H9 (cell line): ENCODE results near the gene PPP1R1B. TPM values are rescaled to one million over a fixed set of nuclear protein-coding genes. Genes with fewer than 3 reads are reported as not detected.
A peak's percentile ranks its signal among the peaks of the same experiment; 100 is the strongest.

Experiments
- DNase-seq: peaks from one replicate; pipeline ENCODE4 v3.0.0-alpha.2; 2017
- H2AFZ ChIP-seq: one replicate; pipeline ENCODE4 v1.6.1; 2013; ENCODE audit warnings: mild to moderate bottlenecking, low read length, control low read depth, moderate library complexity
- H2AK5ac ChIP-seq: 2 replicates; pipeline ENCODE4 v1.6.1; 2013; ENCODE audit warnings: low read length, control low read depth, mixed read lengths; ENCODE audit not compliant: insufficient read length
- H2BK120ac ChIP-seq: one replicate; pipeline ENCODE4 v1.6.1; 2013; ENCODE audit warnings: low read depth, mild to moderate bottlenecking, low read length, control low read depth, inconsistent platforms; ENCODE audit not compliant: poor library complexity, severe bottlenecking
- H2BK12ac ChIP-seq: 2 replicates; pipeline ENCODE4 v1.6.1; 2013; ENCODE audit warnings: low read length, control low read depth, mixed read lengths, low read depth; ENCODE audit not compliant: insufficient read length
- H2BK15ac ChIP-seq: 2 replicates; pipeline ENCODE4 v1.6.1; 2013; ENCODE audit warnings: low read depth, low read length, control low read depth
- H2BK20ac ChIP-seq: one replicate; pipeline ENCODE4 v1.6.1; 2013; ENCODE audit warnings: low read depth, mild to moderate bottlenecking, low read length, control low read depth, inconsistent platforms; ENCODE audit not compliant: poor library complexity, severe bottlenecking
- H2BK5ac ChIP-seq: 2 replicates; pipeline ENCODE4 v1.6.1; 2013; ENCODE audit warnings: low read length, control low read depth, mixed read lengths; ENCODE audit not compliant: insufficient read length
- H3K14ac ChIP-seq: 2 replicates; pipeline ENCODE4 v1.6.1; 2013; ENCODE audit warnings: low read length, control low read depth; ENCODE audit not compliant: insufficient read depth
- H3K18ac ChIP-seq: 2 replicates; pipeline ENCODE4 v1.6.1; 2013; ENCODE audit warnings: low read depth, mild to moderate bottlenecking, mixed read lengths, low read length, control low read depth; ENCODE audit not compliant: insufficient read length
- H3K23ac ChIP-seq: 2 replicates; pipeline ENCODE4 v1.6.1; 2013; ENCODE audit warnings: low read length, control low read depth, mixed read lengths, low read depth; ENCODE audit not compliant: insufficient read length
- H3K23me2 ChIP-seq: 2 replicates; pipeline ENCODE4 v1.6.1; 2013; ENCODE audit warnings: low read depth, mild to moderate bottlenecking, mixed read lengths, low read length, control low read depth; ENCODE audit not compliant: insufficient read length, poor library complexity, severe bottlenecking
- H3K27ac ChIP-seq: 2 replicates; pipeline ENCODE4 v1.5.1; 2013; ENCODE audit warnings: low read length, control low read depth, mixed read lengths, low read depth; ENCODE audit not compliant: insufficient read length
- H3K27me3 ChIP-seq: 2 replicates; pipeline ENCODE4 v1.6.1; 2013; ENCODE audit warnings: low read length, control low read depth, inconsistent platforms; ENCODE audit not compliant: insufficient read depth
- H3K4ac ChIP-seq: 2 replicates; pipeline ENCODE4 v1.6.1; 2013; ENCODE audit warnings: low read depth, mild to moderate bottlenecking, control low read depth, inconsistent platforms, low read length, moderate library complexity
- H3K4me1 ChIP-seq: 2 replicates; pipeline ENCODE4 v1.6.1; 2013; ENCODE audit warnings: low read length, control low read depth, inconsistent platforms; ENCODE audit not compliant: insufficient read depth
- H3K4me2 ChIP-seq: 2 replicates; pipeline ENCODE4 v1.6.1; 2013; ENCODE audit warnings: low read length, control low read depth, mixed read lengths; ENCODE audit not compliant: insufficient read length, insufficient read depth
- H3K56ac ChIP-seq: 2 replicates; pipeline ENCODE4 v1.6.1; 2013; ENCODE audit warnings: low read depth, mild to moderate bottlenecking, mixed read lengths, low read length, control low read depth; ENCODE audit not compliant: insufficient read length
- H3K79me1 ChIP-seq: 2 replicates; pipeline ENCODE4 v1.6.1; 2013; ENCODE audit warnings: low read depth, mild to moderate bottlenecking, moderate library complexity, low read length, control low read depth, inconsistent platforms; ENCODE audit not compliant: insufficient read depth, poor library complexity, severe bottlenecking
- H3K79me2 ChIP-seq: 2 replicates; pipeline ENCODE4 v1.6.1; 2013; ENCODE audit warnings: low read length, control low read depth, inconsistent platforms; ENCODE audit not compliant: insufficient read depth
- H3K9ac ChIP-seq: 2 replicates; pipeline ENCODE4 v1.6.1; 2013; ENCODE audit warnings: low read length, control low read depth, mixed read lengths; ENCODE audit not compliant: insufficient read length; ENCODE audit errors: extremely low read depth
- H3K9me3 ChIP-seq: one replicate; pipeline ENCODE4 v1.6.1; 2013; ENCODE audit warnings: low read depth, low read length, inconsistent platforms; ENCODE audit not compliant: control insufficient read depth
- H3T11ph ChIP-seq: one replicate; pipeline ENCODE4 v1.6.1; 2013; ENCODE audit warnings: mild to moderate bottlenecking, low read length, control low read depth, inconsistent platforms
- H4K20me1 ChIP-seq: one replicate; pipeline ENCODE4 v1.6.1; 2013; ENCODE audit not compliant: control insufficient read depth, insufficient read length, insufficient read depth
- H4K5ac ChIP-seq: 2 replicates; pipeline ENCODE4 v1.6.1; 2013; ENCODE audit warnings: low read depth, mild to moderate bottlenecking, mixed read lengths, low read length, control low read depth; ENCODE audit not compliant: insufficient read length
- H4K8ac ChIP-seq: replicated peaks from 2 replicates; pipeline ENCODE4 v1.6.1; 2013; ENCODE audit warnings: low read length, control low read depth, mixed read lengths, low read depth; ENCODE audit not compliant: insufficient read length
- H4K91ac ChIP-seq: 2 replicates; pipeline ENCODE4 v1.6.1; 2013; ENCODE audit warnings: low read depth, mild to moderate bottlenecking, moderate library complexity, mixed read lengths, low read length, control low read depth; ENCODE audit not compliant: insufficient read length
- H3K27ac Mint-ChIP-seq, 3 experiments: 2 replicates in 2 of 3; 3 replicates in 1 of 3; pipeline ENCODE4 v1.8.0; 2020 to 2021; ENCODE audit warnings: mixed read lengths in 3 of 3, mild to moderate bottlenecking in 1 of 3, moderate library complexity in 1 of 3
- H3K27me3 Mint-ChIP-seq: 2 replicates; pipeline ENCODE4 v1.8.0; 2021; ENCODE audit warnings: low read depth, mild to moderate bottlenecking, moderate library complexity, mixed read lengths
- H3K36me3 Mint-ChIP-seq, 3 experiments: 2 replicates in 2 of 3; 3 replicates in 1 of 3; pipeline ENCODE4 v1.8.0; 2020 to 2021; ENCODE audit warnings: low read depth in 3 of 3, mixed read lengths in 3 of 3; ENCODE audit not compliant: insufficient read depth in 1 of 3
- H3K4me1 Mint-ChIP-seq, 2 experiments: 2 replicates each; pipeline ENCODE4 v1.8.0; 2020; ENCODE audit warnings: mixed read lengths in 2 of 2
- H3K4me3 Mint-ChIP-seq, 2 experiments: 2 replicates in 1 of 2; 3 replicates in 1 of 2; pipeline ENCODE4 v1.8.0; 2020 to 2021; ENCODE audit warnings: mild to moderate bottlenecking in 2 of 2, mixed read lengths in 2 of 2, moderate library complexity in 1 of 2
- H3K9me3 Mint-ChIP-seq, 2 experiments: 2 replicates in 1 of 2; 3 replicates in 1 of 2; pipeline ENCODE4 v1.8.0; 2020; ENCODE audit warnings: mild to moderate bottlenecking in 2 of 2, mixed read lengths in 2 of 2, moderate library complexity in 1 of 2
- CTCF ChIP-seq: fragments of 200-600 bp; sonication (generic); conservative IDR thresholded peaks from 3 replicates; pipeline ENCODE4 v1.8.0; 2021; ENCODE audit warnings: antibody characterized with exemption, mild to moderate bottlenecking
- WGBS: extraction: QIAGEN DNeasy Blood & Tissue Kit; methylation state at CpG from one replicate; pipeline ENCODE4 v1.1.7; 2013; ENCODE audit warnings: missing lambda C conversion rate, low lambda C conversion rate, mixed read lengths; ENCODE audit not compliant: insufficient read length; ENCODE audit errors: extremely low coverage; 5-methylcytosine and 5-hydroxymethylcytosine counted together
- total RNA-seq: library from RNA; stranded (reverse); gene quantifications from 2 replicates; pipeline ENCODE4 v1.2.1, GENCODE V29; 2021

Gene PPP1R1B
- total RNA-seq, 1 experiment from 2014 or later, result 15.5 TPM

GRCh38 chr17:39622380-39623006, 4.3 kb upstream of the PPP1R1B start:
- WGBS, result no CpG with 5 or more reads among the region's 16 CpGs
- Histone ChIP-seq H4K8ac (no peak overlapping the region), H3K4me1 (no peaks in the 10 kb centered on the region), H3K56ac (no peak overlapping the region), H2AK5ac (no peak overlapping the region), H2BK12ac (no peak overlapping the region), H3K18ac (no peak overlapping the region), H2BK15ac (no peak overlapping the region), H3K9me3 (no peaks in the 10 kb centered on the region), H3K14ac (no peak overlapping the region), H3K23me2 (peaks cover 11% of the 10 kb centered on the region), H3K4me2 (no peak overlapping the region), H2AFZ (no peak overlapping the region), H4K91ac (no peak overlapping the region), H3K79me2 (no peaks in the 10 kb centered on the region), H3K4ac (no peak overlapping the region), H4K5ac (no peak overlapping the region), H2BK120ac (no peak overlapping the region), H3K9ac (no peak overlapping the region), H3T11ph (no peak overlapping the region), H3K27me3 (peaks cover 12% of the 10 kb centered on the region; the same call in 1 of the 2 replicates), H2BK20ac (no peak overlapping the region), H3K23ac (no peak overlapping the region), H4K20me1 (no peaks in the 10 kb centered on the region), H3K79me1 (no peaks in the 10 kb centered on the region), H3K27ac (no peak overlapping the region), H2BK5ac (no peak overlapping the region)
- TF ChIP-seq CTCF, result no peak
- DNase-seq, result peak; percentile 35
- H3K27ac Mint-ChIP-seq, result no peak overlapping the region; a peak in 1 of 7 replicates
- peaks cover 92% of the 10 kb centered on the region for H3K27me3 Mint-ChIP-seq
- no peaks in the 10 kb centered on the region; a peak in 1 of 5 replicates for H3K9me3 Mint-ChIP-seq
- H3K4me1 Mint-ChIP-seq, result peaks cover 33 to 43% of the 10 kb centered on the region in 2 experiments
- no peaks in the 10 kb centered on the region; a peak in 1 of 7 replicates for H3K36me3 Mint-ChIP-seq
- peak overlapping the region in 1 of 2 experiments; percentile 48; a peak in 1 of 5 replicates for H3K4me3 Mint-ChIP-seq
